ENCODE data around the gene FNDC1.

DNA sequence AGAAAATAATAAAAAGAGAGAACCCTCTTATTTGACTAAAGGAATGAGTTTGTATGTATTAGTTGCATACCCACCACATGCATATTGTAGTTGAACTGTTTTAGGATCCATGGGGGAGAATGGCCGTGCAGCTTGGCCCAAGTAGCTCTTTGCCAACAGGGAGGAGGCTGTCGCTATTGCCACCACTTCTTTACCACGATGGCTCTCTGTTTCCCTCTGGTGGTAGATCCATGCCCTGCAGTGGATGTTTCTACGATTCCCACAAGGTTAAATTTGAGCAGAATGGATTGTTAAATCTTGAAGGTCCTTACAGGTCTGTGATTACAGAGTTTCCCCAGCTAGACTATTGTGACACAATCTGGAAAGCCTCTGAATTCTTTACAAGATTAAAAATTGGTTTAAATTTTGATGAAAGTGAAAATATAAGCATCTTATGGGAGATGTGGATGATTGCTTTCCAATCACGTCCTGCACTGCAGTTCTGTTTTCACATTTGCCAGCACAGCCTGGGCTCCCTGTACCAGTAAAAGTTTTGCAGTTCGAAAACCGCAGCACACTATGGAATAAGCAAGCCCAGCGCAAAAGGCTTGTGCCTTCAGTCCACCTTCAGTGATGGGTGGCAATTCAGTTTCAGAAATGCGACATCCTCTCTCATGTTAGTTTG is 34.4 kb upstream of the FNDC1 start:
- TF ChIP-seq, protein P1, sequence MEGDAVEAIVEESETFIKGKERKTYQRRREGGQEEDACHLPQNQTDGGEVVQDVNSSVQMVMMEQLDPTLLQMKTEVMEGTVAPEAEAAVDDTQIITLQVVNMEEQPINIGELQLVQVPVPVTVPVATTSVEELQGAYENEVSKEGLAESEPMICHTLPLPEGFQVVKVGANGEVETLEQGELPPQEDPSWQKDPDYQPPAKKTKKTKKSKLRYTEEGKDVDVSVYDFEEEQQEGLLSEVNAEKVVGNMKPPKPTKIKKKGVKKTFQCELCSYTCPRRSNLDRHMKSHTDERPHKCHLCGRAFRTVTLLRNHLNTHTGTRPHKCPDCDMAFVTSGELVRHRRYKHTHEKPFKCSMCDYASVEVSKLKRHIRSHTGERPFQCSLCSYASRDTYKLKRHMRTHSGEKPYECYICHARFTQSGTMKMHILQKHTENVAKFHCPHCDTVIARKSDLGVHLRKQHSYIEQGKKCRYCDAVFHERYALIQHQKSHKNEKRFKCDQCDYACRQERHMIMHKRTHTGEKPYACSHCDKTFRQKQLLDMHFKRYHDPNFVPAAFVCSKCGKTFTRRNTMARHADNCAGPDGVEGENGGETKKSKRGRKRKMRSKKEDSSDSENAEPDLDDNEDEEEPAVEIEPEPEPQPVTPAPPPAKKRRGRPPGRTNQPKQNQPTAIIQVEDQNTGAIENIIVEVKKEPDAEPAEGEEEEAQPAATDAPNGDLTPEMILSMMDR (IDR thresholded peaks at IDR 0.05), result peak; percentile 85 to 92 (median 88)
- TF ChIP-seq POLR2A (IDR thresholded peaks at IDR 0.05), result no peak
